ENCODE measurements around the gene LMO4.

The LMO4 gene

GRCh38 chr1:87362063-87362833 is 33.6 kb downstream of the LMO4 start:
- no peak for DNase-seq

- DNase-seq: no peak
These were observed 34.2 kb downstream of the LMO4 start for GRCh38 chr1:87362834-87363426.

GRCh38 chr1:87367549-87367948 is 38.9 kb downstream of the LMO4 start:
- no peak for DNase-seq

GRCh38 chr1:87368907-87369306 is 40.2 kb downstream of the LMO4 start:
- DNase-seq: no peak

- no peak for DNase-seq
These were observed 41.2 kb downstream of the LMO4 start for GRCh38 chr1:87369736-87370478.

GRCh38 chr1:87370544-87370943 is 41.9 kb downstream of the LMO4 start:
- no peak for DNase-seq

- no peak for DNase-seq
These were observed 50.6 kb downstream of the LMO4 start for GRCh38 chr1:87379306-87379705.

- DNase-seq: no peak
These were observed 57.6 kb downstream of the LMO4 start for GRCh38 chr1:87386217-87386790.

GRCh38 chr1:87388411-87388810 is 59.7 kb downstream of the LMO4 start:
- no peak for DNase-seq

- no peak for DNase-seq
These were observed 60.3 kb downstream of the LMO4 start for GRCh38 chr1:87389011-87389410.

- DNase-seq: no peak
These were observed 60.9 kb downstream of the LMO4 start for GRCh38 chr1:87389546-87389945.

- DNase-seq: no peak
These were observed 63.8 kb downstream of the LMO4 start for GRCh38 chr1:87392248-87393192.

- no peak for DNase-seq
These were observed 64.9 kb downstream of the LMO4 start for GRCh38 chr1:87393445-87394085.

- DNase-seq: no peak
These were observed 65.8 kb downstream of the LMO4 start for GRCh38 chr1:87394513-87394912.

GRCh38 chr1:87394982-87395381 is 66.3 kb downstream of the LMO4 start:
- no peak for DNase-seq
